GM12878 (cell line): ENCODE measurements around the gene GPR173. TPM values are rescaled to one million over a fixed set of nuclear protein-coding genes. Genes with fewer than 3 reads are reported as not detected.

Experiments used
- BRCA1 ChIP-seq: IDR thresholded peaks from 2 replicates; pipeline ENCODE4 v1.6.1; 2011; ENCODE audit warnings: low read depth, low read length, improper control_type of control experiment
- CBX5 ChIP-seq: sonication (generic); IDR thresholded peaks from 2 replicates; pipeline ENCODE4 v1.6.1; 2016; ENCODE audit warnings: low read depth, moderate library complexity, mild to moderate bottlenecking, inconsistent platforms
- CREB1 ChIP-seq: IDR thresholded peaks from 2 replicates; pipeline ENCODE4 v1.6.1; 2012; ENCODE audit warnings: low read depth, mild to moderate bottlenecking, inconsistent platforms
- FOXK2 ChIP-seq: fragments of 450-650 bp; IDR thresholded peaks from 2 replicates; pipeline ENCODE4 v1.6.1; 2017; ENCODE audit warnings: mild to moderate bottlenecking, moderate library complexity
- HDAC6 ChIP-seq: fragments of 200-600 bp; sonication (generic); IDR thresholded peaks from one replicate; pipeline ENCODE4 v1.8.0; 2017; ENCODE audit warnings: antibody characterized with exemption; ENCODE audit not compliant: unreplicated experiment
- IKZF2 ChIP-seq, 2 experiments: fragments of 450-650 bp; IDR thresholded peaks; 2 replicates each; pipeline ENCODE4 v1.6.1; 2017; ENCODE audit warnings: mild to moderate bottlenecking in 2 of 2, moderate library complexity in 2 of 2
- JUND ChIP-seq: IDR thresholded peaks from 2 replicates; pipeline ENCODE4 v1.6.1; 2012; ENCODE audit warnings: low read depth, mild to moderate bottlenecking, low read length, improper control_type of control experiment, moderate library complexity
- KAT2A ChIP-seq: conservative IDR thresholded peaks from 2 replicates; pipeline ENCODE4 v1.6.1; 2011; ENCODE audit warnings: low read depth, low read length; ENCODE audit not compliant: control insufficient read depth
- KLF5 ChIP-seq: fragments of 450-650 bp; IDR thresholded peaks from 2 replicates; pipeline ENCODE4 v1.6.1; 2014; ENCODE audit warnings: mild to moderate bottlenecking; ENCODE audit not compliant: partially characterized antibody
- MXI1 ChIP-seq: fragments of 150-350 bp; IDR thresholded peaks from 2 replicates; pipeline ENCODE4 v1.6.1; 2011; ENCODE audit warnings: low read depth, mild to moderate bottlenecking, inconsistent platforms, low read length, improper control_type of control experiment
- NFXL1 ChIP-seq: fragments of 450-650 bp; IDR thresholded peaks from 2 replicates; pipeline ENCODE4 v1.6.1; 2017; ENCODE audit warnings: antibody characterized with exemption, mild to moderate bottlenecking, borderline replicate concordance
- NFYB ChIP-seq: IDR thresholded peaks from 2 replicates; pipeline ENCODE4 v1.6.1; 2011; ENCODE audit warnings: low read depth, mild to moderate bottlenecking, low read length, improper control_type of control experiment, moderate library complexity; ENCODE audit not compliant: insufficient read depth
- NR2C1 ChIP-seq: fragments of 450-650 bp; IDR thresholded peaks from 2 replicates; pipeline ENCODE4 v1.6.1; 2017; ENCODE audit warnings: antibody characterized with exemption, mild to moderate bottlenecking, moderate library complexity
- RAD21 ChIP-seq: IDR thresholded peaks from 2 replicates; pipeline ENCODE4 v1.6.1; 2011; ENCODE audit warnings: mild to moderate bottlenecking, low read depth, low read length, moderate library complexity; ENCODE audit not compliant: insufficient read depth
- RCOR1 ChIP-seq: conservative IDR thresholded peaks from 2 replicates; pipeline ENCODE4 v1.6.1; 2012; ENCODE audit warnings: low read depth, low read length, improper control_type of control experiment
- SIX5 ChIP-seq: IDR thresholded peaks from 2 replicates; pipeline ENCODE4 v1.6.1; 2011; ENCODE audit warnings: mild to moderate bottlenecking, low read depth, low read length, moderate library complexity; ENCODE audit not compliant: severe bottlenecking
- STAT1 ChIP-seq: fragments of 450-650 bp; conservative IDR thresholded peaks from 2 replicates; pipeline ENCODE4 v1.6.1; 2014; ENCODE audit warnings: antibody characterized with exemption, mild to moderate bottlenecking
- SUPT20H ChIP-seq: IDR thresholded peaks from 2 replicates; pipeline ENCODE4 v1.6.1; 2011; ENCODE audit warnings: low read depth, mild to moderate bottlenecking, low read length, moderate library complexity, borderline replicate concordance; ENCODE audit not compliant: control insufficient read depth
- TAF1 ChIP-seq: IDR thresholded peaks from 2 replicates; pipeline ENCODE4 v1.6.1; 2011; ENCODE audit warnings: mild to moderate bottlenecking, low read depth, low read length, borderline replicate concordance
- TCF12 ChIP-seq: IDR thresholded peaks from 2 replicates; pipeline ENCODE4 v1.6.1; 2011; ENCODE audit warnings: low read depth, mild to moderate bottlenecking, low read length
- TCF3 ChIP-seq: IDR thresholded peaks from 2 replicates; pipeline ENCODE4 v1.6.1; 2012; ENCODE audit warnings: low read depth, mild to moderate bottlenecking, low read length, borderline replicate concordance; ENCODE audit not compliant: insufficient read depth
- WRNIP1 ChIP-seq: IDR thresholded peaks from 2 replicates; pipeline ENCODE4 v1.6.1; 2011; ENCODE audit warnings: low read depth, low read length, improper control_type of control experiment, borderline replicate concordance
- ZNF622 ChIP-seq: fragments of 450-650 bp; IDR thresholded peaks from 2 replicates; pipeline ENCODE4 v1.6.1; 2017; ENCODE audit warnings: mild to moderate bottlenecking, inconsistent platforms
- polyA plus RNA-seq, 11 experiments: library from polyadenylated mRNA; depleted of rRNA in 4 of 11; unstranded in 6 of 11; stranded (reverse) in 5 of 11; fragments of >200 nt; fragmentation: Nextera tagmentation in 4 of 11; fragmentation: Illumina TruSeq in 1 of 11; extraction: Ambion mirVana in 4 of 11; extraction: Trizol in 1 of 11; gene quantifications; 1 replicate in 1 of 11; 2 replicates in 10 of 11; pipeline versions ENCODE4 v1.2.1 to v1.2.3, GENCODE V29; 2011 to 2016; ENCODE audit warnings: inconsistent platforms in 2 of 11, missing spikeins in 2 of 11, low read depth in 1 of 11
- total RNA-seq, 4 experiments: library from RNA; depleted of rRNA in 3 of 4; stranded (reverse); fragments of >200 nt in 3 of 4; fragmentation: Illumina TruSeq in 1 of 4; extraction: Trizol in 1 of 4; gene quantifications; 2 replicates each; pipeline versions ENCODE4 v1.2.1 to v1.2.3, GENCODE V29; 2013 to 2021
- TF ChIP-seq, protein P1 (sequence below): fragments of 450-650 bp; IDR thresholded peaks from 2 replicates; pipeline ENCODE4 v1.6.1; 2014; ENCODE audit warnings: mild to moderate bottlenecking
- TF ChIP-seq, protein P2 (sequence below): fragments of 150-350 bp; IDR thresholded peaks from 2 replicates; pipeline ENCODE4 v1.6.1; 2014; ENCODE audit warnings: mild to moderate bottlenecking, low read depth, low read length
- TF ChIP-seq, protein P3 (sequence below): IDR thresholded peaks from 2 replicates; pipeline ENCODE4 v1.6.1; 2012; ENCODE audit warnings: low read depth, low read length, improper control_type of control experiment

The GPR173 gene
- total and polyA plus RNA-seq, 10 of the 15 experiments (the other 5 are each of a cell fraction or from before 2014, with no cell fraction given): 0.04 to 0.24 (median 0.12) TPM; not detected in 4

DNA sequence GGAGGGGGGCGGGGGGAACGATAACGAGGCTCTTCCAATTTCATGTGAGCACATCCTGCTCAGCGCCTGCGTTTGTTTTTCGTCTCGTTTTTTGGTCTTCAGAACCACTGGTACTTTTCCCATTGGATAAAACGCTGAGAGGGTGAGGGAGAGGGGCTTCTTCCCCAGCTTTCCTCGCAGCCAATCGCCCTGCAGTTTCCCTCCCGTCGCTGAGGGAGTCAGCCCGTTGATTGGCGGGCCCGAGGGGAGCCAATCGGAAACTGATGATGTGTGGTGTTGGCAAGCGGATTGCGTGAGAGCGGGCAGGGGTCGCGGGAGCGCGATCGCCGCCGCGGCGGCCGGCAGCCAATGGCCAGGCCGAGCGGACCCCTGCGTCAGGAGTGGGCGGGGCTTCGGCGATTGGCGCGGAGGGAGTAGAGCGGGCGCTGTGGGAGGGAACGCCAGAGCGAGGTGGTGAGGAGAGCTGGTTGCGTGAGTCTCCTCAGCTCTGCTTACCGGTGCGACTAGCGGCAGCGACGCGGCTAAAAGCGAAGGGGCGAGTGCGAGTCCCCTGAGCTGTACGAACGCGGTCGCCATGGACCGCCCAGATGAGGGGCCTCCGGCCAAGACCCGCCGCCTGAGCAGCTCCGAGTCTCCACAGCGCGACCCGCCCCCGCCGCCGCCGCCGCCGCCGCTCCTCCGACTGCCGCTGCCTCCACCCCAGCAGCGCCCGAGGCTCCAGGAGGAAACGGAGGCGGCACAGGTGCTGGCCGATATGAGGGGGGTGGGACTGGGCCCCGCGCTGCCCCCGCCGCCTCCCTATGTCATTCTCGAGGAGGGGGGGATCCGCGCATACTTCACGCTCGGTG lies 33.6 kb downstream of the GPR173 start, which contains the start of gene TSPYL2 (continued):
- TF ChIP-seq KAT2A (no peak), BRCA1 (no peak), TCF12 (peak; percentile 66; the same call in 1 of the 2 replicates), MXI1 (no peak; the same call in 1 of the 2 replicates), IKZF2 (IDR thresholded peaks at IDR 0.05) (peak; percentile 49 to 56; a peak in 1 of 4 replicates), RCOR1 (no peak), HDAC6 (peak; percentile 75), WRNIP1 (no peak), TCF3 (peak; percentile 80; the same call in 1 of the 2 replicates), TAF1 (peak; percentile 82), CBX5 (no peak), RAD21 (no peak), STAT1 (no peak), NFYB (peak; percentile 82), NR2C1 (no peak), SUPT20H (no peak), CREB1 (peak; percentile 92), ZNF622 (no peak), FOXK2 (no peak), JUND (no peak), KLF5 (no peak), SIX5 (no peak), NFXL1 (no peak)
- TF ChIP-seq, protein P1, sequence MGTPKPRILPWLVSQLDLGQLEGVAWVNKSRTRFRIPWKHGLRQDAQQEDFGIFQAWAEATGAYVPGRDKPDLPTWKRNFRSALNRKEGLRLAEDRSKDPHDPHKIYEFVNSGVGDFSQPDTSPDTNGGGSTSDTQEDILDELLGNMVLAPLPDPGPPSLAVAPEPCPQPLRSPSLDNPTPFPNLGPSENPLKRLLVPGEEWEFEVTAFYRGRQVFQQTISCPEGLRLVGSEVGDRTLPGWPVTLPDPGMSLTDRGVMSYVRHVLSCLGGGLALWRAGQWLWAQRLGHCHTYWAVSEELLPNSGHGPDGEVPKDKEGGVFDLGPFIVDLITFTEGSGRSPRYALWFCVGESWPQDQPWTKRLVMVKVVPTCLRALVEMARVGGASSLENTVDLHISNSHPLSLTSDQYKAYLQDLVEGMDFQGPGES: peak; percentile 70
- TF ChIP-seq, protein P2, sequence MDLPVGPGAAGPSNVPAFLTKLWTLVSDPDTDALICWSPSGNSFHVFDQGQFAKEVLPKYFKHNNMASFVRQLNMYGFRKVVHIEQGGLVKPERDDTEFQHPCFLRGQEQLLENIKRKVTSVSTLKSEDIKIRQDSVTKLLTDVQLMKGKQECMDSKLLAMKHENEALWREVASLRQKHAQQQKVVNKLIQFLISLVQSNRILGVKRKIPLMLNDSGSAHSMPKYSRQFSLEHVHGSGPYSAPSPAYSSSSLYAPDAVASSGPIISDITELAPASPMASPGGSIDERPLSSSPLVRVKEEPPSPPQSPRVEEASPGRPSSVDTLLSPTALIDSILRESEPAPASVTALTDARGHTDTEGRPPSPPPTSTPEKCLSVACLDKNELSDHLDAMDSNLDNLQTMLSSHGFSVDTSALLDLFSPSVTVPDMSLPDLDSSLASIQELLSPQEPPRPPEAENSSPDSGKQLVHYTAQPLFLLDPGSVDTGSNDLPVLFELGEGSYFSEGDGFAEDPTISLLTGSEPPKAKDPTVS: no peak
- TF ChIP-seq, protein P3, sequence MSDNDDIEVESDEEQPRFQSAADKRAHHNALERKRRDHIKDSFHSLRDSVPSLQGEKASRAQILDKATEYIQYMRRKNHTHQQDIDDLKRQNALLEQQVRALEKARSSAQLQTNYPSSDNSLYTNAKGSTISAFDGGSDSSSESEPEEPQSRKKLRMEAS: no peak
